ENCODE measurements around the gene SLIT3.

DNA sequence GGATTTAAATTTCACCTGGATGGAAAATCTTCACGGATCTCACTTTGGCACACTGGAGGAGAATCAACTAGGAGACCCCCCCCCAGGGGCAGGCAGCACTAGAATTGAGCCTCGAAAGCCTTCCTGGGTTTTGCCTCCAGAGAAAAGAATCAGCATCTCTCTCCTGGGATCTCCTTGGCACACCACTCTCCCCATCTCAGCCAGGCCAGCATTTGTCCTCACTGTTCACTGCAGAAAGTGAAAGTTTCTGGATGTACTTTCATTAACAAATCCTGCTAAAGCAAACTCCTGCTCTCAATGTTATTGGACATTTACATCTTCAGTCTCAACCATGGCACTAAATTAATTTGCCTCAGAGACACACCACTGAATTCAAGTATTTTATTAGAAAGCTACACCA, 312.2 kb downstream of the SLIT3 start:
- TF ChIP-seq STAT5A (IDR thresholded peaks at IDR 0.05; ENCODE audit: borderline replicate concordance, low read length) (no peak), OTX1 (CRISPR knock-in tag; IDR thresholded peaks at IDR 0.05) (no peak), KDM4B (IDR thresholded peaks at IDR 0.05; ENCODE audit: borderline replicate concordance in 2 of 2, low read depth in 1 of 2) (no peak), HDAC6 (IDR thresholded peaks at IDR 0.05; ENCODE audit: low read depth, low read length) (no peak)
- TF ChIP-seq, protein P1, sequence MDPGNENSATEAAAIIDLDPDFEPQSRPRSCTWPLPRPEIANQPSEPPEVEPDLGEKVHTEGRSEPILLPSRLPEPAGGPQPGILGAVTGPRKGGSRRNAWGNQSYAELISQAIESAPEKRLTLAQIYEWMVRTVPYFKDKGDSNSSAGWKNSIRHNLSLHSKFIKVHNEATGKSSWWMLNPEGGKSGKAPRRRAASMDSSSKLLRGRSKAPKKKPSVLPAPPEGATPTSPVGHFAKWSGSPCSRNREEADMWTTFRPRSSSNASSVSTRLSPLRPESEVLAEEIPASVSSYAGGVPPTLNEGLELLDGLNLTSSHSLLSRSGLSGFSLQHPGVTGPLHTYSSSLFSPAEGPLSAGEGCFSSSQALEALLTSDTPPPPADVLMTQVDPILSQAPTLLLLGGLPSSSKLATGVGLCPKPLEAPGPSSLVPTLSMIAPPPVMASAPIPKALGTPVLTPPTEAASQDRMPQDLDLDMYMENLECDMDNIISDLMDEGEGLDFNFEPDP (CRISPR knock-in tag; IDR thresholded peaks at IDR 0.05), result no peak
- TF ChIP-seq, protein P2, sequence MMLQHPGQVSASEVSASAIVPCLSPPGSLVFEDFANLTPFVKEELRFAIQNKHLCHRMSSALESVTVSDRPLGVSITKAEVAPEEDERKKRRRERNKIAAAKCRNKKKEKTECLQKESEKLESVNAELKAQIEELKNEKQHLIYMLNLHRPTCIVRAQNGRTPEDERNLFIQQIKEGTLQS (IDR thresholded peaks at IDR 0.05), result no peak
- TF ChIP-seq, protein P2 (CRISPR knock-in tag; conservative IDR thresholded peaks at IDR 0.05), result no peak
